Stomach (tissue), 4 donors: Measurements from ENCODE around the gene DDX50.
"Not testable (repeated sequence)": the region's sequence is repeated elsewhere in the genome, so short reads cannot be mapped to it uniquely, and the experiment has no call there.

Experiments
- CTCF ChIP-seq, 7 experiments: fragments of 450-650 bp in 4 of 7; fragments of 200-600 bp in 3 of 7; sonication (generic) in 3 of 7; IDR thresholded peaks; one replicate each; pipeline ENCODE4 v1.5.1; 2016 to 2019; ENCODE audit warnings: antibody characterized with exemption in 7 of 7, control low read depth in 2 of 7, mild to moderate bottlenecking in 1 of 7
- EP300 ChIP-seq: sonication (generic); formaldehyde crosslinking; IDR thresholded peaks from one replicate; pipeline ENCODE4 v1.6.1; 2017; ENCODE audit warnings: antibody characterized with exemption
- POLR2A ChIP-seq, 4 donors: fragments of 450-650 bp; IDR thresholded peaks; one replicate each; pipeline ENCODE4 v1.6.1; 2016; ENCODE audit warnings: antibody characterized with exemption in 4 of 4, control low read depth in 2 of 4, mild to moderate bottlenecking in 1 of 4, moderate library complexity in 1 of 4

DNA sequence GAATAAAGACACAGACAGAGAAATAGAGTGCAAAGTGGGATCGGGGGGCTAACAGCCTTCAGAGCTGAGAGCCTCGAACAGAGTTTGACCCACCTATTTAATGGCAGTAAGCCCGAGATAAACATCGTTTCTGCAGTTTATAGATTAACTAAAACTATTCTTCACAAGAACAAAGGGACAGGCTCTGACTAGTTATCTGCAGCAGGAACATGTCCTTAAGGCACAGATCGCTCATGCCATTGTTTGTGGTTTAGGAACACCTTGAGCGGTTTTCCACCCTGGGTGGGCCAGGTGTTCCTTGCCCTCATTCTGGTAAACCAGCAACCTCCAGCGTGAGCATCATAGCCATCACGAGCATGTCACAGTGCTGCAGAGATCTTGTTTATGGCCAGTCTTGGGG is 32.9 kb upstream of the DDX50 start:
- not testable (repeated sequence) for TF ChIP-seq CTCF (IDR thresholded peaks at IDR 0.05); EP300; POLR2A (IDR thresholded peaks at IDR 0.05)
